Panc1 (cell line): ENCODE data around the gene SAYSD1. TPM values are rescaled to one million over a fixed set of nuclear protein-coding genes. Genes with fewer than 3 reads are reported as not detected.
"Not testable (repeated sequence)": the region's sequence is repeated elsewhere in the genome, so short reads cannot be mapped to it uniquely, and the experiment has no call there.

Experiments
- ATAC-seq: fragments of 200-7000 bp; cut with Tn5 transposase; 2 replicates; pipeline ENCODE4 v1.9.1; 2020; ENCODE audit warnings: mild to moderate bottlenecking, moderate library complexity
- BruUV-seq: library from RNA; stranded (reverse); fragments of 400-500 nt; replicated peaks from 2 replicates; lab custom pipeline; 2021; lab: Mats Ljungman, UMichigan
- CTCF ChIA-PET: fragments of 300-600 bp; sonication (Branson Sonifier 250); formaldehyde crosslinking; loops from one replicate; lab custom pipeline; 2022; ENCODE audit warnings: antibody characterized with exemption; lab: Charles Lee
- POLR2A ChIA-PET: fragments of 300-600 bp; sonication (Branson Sonifier 250); formaldehyde crosslinking; loops from one replicate; lab custom pipeline; 2022; ENCODE audit warnings: antibody characterized with exemption; lab: Charles Lee
- DNase-seq: peaks from one replicate; pipeline ENCODE4 v3.0.0-alpha.2; 2010; ENCODE audit warnings: low read depth, low spot score
- H3K27ac ChIP-seq: 2 replicates; pipeline ENCODE4 v1.5.1; 2011; ENCODE audit warnings: mild to moderate bottlenecking, low read length, inconsistent platforms
- H3K27me3 ChIP-seq: fragments of 200-500 bp; sonication (Bioruptor generic); 2 replicates; pipeline ENCODE4 v1.6.0; 2014; ENCODE audit warnings: low read length, inconsistent platforms; ENCODE audit not compliant: control insufficient read depth, insufficient read depth
- H3K36me3 ChIP-seq: fragments of 200-500 bp; sonication (Bioruptor generic); 2 replicates; pipeline ENCODE4 v1.5.1; 2014; ENCODE audit warnings: inconsistent platforms, mild to moderate bottlenecking, low read length, moderate library complexity; ENCODE audit not compliant: control insufficient read depth, insufficient read depth
- H3K4me1 ChIP-seq: 2 replicates; pipeline ENCODE4 v1.5.1; 2011; ENCODE audit warnings: inconsistent platforms, mild to moderate bottlenecking, low read length, moderate library complexity; ENCODE audit not compliant: control insufficient read depth, insufficient read depth
- H3K4me3 ChIP-seq, 2 experiments: 2 replicates each; pipeline ENCODE4 v1.5.1; 2011 to 2012; ENCODE audit warnings: low read depth in 2 of 2, low read length in 2 of 2, mild to moderate bottlenecking in 2 of 2, inconsistent platforms in 1 of 2, moderate library complexity in 1 of 2
- H3K9me3 ChIP-seq: fragments of 200-500 bp; sonication (Bioruptor generic); 2 replicates; pipeline ENCODE4 v1.5.1; 2014; ENCODE audit warnings: low read depth, mild to moderate bottlenecking, inconsistent platforms, low read length, moderate library complexity; ENCODE audit not compliant: control insufficient read depth, insufficient read depth
- CTCF ChIP-seq: fragments of 450-650 bp; IDR thresholded peaks from 2 replicates; pipeline ENCODE4 v1.5.1; 2017; ENCODE audit warnings: mild to moderate bottlenecking
- SIN3A ChIP-seq: IDR thresholded peaks from 2 replicates; pipeline ENCODE4 v1.6.1; 2012; ENCODE audit warnings: low read depth, mild to moderate bottlenecking, low read length, moderate library complexity, borderline replicate concordance; ENCODE audit not compliant: insufficient read depth
- TCF7L2 ChIP-seq: IDR thresholded peaks from 2 replicates; pipeline ENCODE4 v1.6.1; 2011; ENCODE audit warnings: mild to moderate bottlenecking, low read depth, low read length, inconsistent platforms
- in situ Hi-C: cut with HindIII; loops from 2 replicates; pipeline ENCODE4 v1.10.0; 2016; ENCODE audit warnings: low sequenced_read_pairs, low pct_unique_long_range_greater_than_20kb
- intact Hi-C: fragments of 100-400 bp; cut with micrococcal nuclease; formaldehyde crosslinking; loops from one replicate; pipeline ENCODE4 v1.10.0; 2022; ENCODE audit not compliant: unreplicated experiment
- total RNA-seq: library from RNA; stranded (reverse); gene quantifications from one replicate; pipeline ENCODE4 v1.2.1, GENCODE V29; 2021; ENCODE audit not compliant: unreplicated experiment
- TF ChIP-seq, protein P1 (sequence below), 2 experiments: IDR thresholded peaks; 2 replicates each; pipeline ENCODE4 v1.6.1; 2011 to 2012; ENCODE audit warnings: low read depth in 2 of 2, control low read depth in 1 of 2, low read length in 1 of 2, mild to moderate bottlenecking in 1 of 2, moderate library complexity in 1 of 2; ENCODE audit not compliant: insufficient read depth in 1 of 2

SAYSD1 gene
- total RNA-seq, 1 experiment from 2014 or later, result 17.0 TPM

DNA sequence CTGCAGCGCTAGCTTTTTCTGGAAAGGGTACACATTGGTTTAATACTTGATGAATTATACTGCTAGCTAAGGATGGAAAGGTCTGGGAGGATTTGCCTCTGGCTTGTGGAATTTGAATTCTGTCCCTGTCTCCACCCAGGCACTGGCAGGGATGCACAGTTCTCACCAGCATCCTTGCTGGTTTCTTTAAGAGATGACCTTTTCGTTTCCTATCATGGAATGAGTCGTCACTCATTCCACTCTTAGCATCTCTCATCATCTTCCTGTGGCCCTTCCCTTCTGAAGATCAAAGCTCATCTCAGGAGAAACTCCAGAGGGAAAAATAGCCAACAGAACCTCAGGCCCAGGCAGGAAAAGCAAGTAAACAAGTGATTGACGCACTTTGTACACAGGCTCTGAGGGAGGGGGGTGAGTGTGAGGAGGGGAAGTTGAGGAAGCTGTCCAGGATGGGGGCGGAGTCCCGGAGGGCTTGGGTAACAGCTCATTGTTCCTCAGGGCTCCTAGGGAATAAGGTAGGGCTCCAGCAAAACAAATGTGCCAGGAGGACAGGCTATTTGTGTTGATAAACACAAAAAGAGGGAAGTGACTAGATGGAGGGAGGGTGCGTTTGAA, 25.7 kb upstream of the SAYSD1 start:
- in situ Hi-C loops (no loop called here), intact Hi-C loops (no loop called here)
- ChIA-PET CTCF (no interaction called here), POLR2A (no interaction called here)
- ATAC-seq, result no peak
- Histone ChIP-seq H3K36me3 (no peaks in the 10 kb centered on the region), H3K27ac (no peak overlapping the region), H3K4me3 (no peak overlapping the region), H3K4me1 (no peaks in the 10 kb centered on the region), H3K27me3 (no peaks in the 10 kb centered on the region; the same call in 1 of the 2 replicates), H3K9me3 (peaks cover 11% of the 10 kb centered on the region; the same call in 1 of the 2 replicates)
- DNase-seq, result no peak
- no TSS peak for BruUV-seq
- TF ChIP-seq CTCF (no peak), SIN3A (no peak), TCF7L2 (no peak)

- Histone ChIP-seq H3K27ac (no peak overlapping the region), H3K27me3 (no peaks in the 10 kb centered on the region; the same call in 1 of the 2 replicates), H3K4me3 (no peak overlapping the region), H3K4me1 (no peaks in the 10 kb centered on the region), H3K36me3 (no peaks in the 10 kb centered on the region), H3K9me3 (peaks cover 11% of the 10 kb centered on the region; the same call in 1 of the 2 replicates)
- ChIA-PET CTCF (no interaction called here), POLR2A (no interaction called here)
- intact Hi-C loops (no loop called here), in situ Hi-C loops (no loop called here)
- BruUV-seq, result no TSS peak
- ATAC-seq (no peak), DNase-seq (no peak)
- TF ChIP-seq SIN3A, result no peak
- TF ChIP-seq, protein P1, sequence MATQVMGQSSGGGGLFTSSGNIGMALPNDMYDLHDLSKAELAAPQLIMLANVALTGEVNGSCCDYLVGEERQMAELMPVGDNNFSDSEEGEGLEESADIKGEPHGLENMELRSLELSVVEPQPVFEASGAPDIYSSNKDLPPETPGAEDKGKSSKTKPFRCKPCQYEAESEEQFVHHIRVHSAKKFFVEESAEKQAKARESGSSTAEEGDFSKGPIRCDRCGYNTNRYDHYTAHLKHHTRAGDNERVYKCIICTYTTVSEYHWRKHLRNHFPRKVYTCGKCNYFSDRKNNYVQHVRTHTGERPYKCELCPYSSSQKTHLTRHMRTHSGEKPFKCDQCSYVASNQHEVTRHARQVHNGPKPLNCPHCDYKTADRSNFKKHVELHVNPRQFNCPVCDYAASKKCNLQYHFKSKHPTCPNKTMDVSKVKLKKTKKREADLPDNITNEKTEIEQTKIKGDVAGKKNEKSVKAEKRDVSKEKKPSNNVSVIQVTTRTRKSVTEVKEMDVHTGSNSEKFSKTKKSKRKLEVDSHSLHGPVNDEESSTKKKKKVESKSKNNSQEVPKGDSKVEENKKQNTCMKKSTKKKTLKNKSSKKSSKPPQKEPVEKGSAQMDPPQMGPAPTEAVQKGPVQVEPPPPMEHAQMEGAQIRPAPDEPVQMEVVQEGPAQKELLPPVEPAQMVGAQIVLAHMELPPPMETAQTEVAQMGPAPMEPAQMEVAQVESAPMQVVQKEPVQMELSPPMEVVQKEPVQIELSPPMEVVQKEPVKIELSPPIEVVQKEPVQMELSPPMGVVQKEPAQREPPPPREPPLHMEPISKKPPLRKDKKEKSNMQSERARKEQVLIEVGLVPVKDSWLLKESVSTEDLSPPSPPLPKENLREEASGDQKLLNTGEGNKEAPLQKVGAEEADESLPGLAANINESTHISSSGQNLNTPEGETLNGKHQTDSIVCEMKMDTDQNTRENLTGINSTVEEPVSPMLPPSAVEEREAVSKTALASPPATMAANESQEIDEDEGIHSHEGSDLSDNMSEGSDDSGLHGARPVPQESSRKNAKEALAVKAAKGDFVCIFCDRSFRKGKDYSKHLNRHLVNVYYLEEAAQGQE (IDR thresholded peaks at IDR 0.05; ENCODE audit: insufficient read depth in 1 of 2, low read depth in 2 of 2, low read length in 1 of 2), result peak; percentile 90 to 92
Measured at GRCh38 chr6:39137245-39137644, 22.3 kb upstream of the SAYSD1 start.

GRCh38 chr6:39136207-39136606, 21.2 kb upstream of the SAYSD1 start:
- POLR2A ChIA-PET, BruUV-seq, in situ Hi-C loops, H3K4me3 ChIP-seq, intact Hi-C loops, CTCF ChIA-PET, DNase-seq, H3K36me3 ChIP-seq, H3K27ac ChIP-seq, H3K4me1 ChIP-seq, ATAC-seq, H3K27me3 ChIP-seq: not testable (repeated sequence)
- H3K9me3 ChIP-seq, result peaks cover 11% of the 10 kb centered on the region; the same call in 1 of the 2 replicates

GRCh38 chr6:39134761-39135160, 19.8 kb upstream of the SAYSD1 start:
- H3K36me3 ChIP-seq, ATAC-seq, BruUV-seq, H3K27ac ChIP-seq, H3K4me3 ChIP-seq, intact Hi-C loops, POLR2A ChIA-PET, in situ Hi-C loops, H3K4me1 ChIP-seq, CTCF ChIA-PET, H3K27me3 ChIP-seq, DNase-seq: not testable (repeated sequence)
- peaks cover 11% of the 10 kb centered on the region; the same call in 1 of the 2 replicates for H3K9me3 ChIP-seq
